H9 (cell line): Measurements from ENCODE around the gene NPAS3. TPM values are rescaled to one million over a fixed set of nuclear protein-coding genes. Genes with fewer than 3 reads are reported as not detected.

Source experiments
- DNase-seq: peaks from one replicate; pipeline ENCODE4 v3.0.0-alpha.2; 2017
- H2AFZ ChIP-seq: one replicate; pipeline ENCODE4 v1.6.1; 2013; ENCODE audit warnings: mild to moderate bottlenecking, low read length, control low read depth, moderate library complexity
- H2AK5ac ChIP-seq: 2 replicates; pipeline ENCODE4 v1.6.1; 2013; ENCODE audit warnings: low read length, control low read depth, mixed read lengths; ENCODE audit not compliant: insufficient read length
- H2BK120ac ChIP-seq: one replicate; pipeline ENCODE4 v1.6.1; 2013; ENCODE audit warnings: low read depth, mild to moderate bottlenecking, low read length, control low read depth, inconsistent platforms; ENCODE audit not compliant: poor library complexity, severe bottlenecking
- H2BK12ac ChIP-seq: 2 replicates; pipeline ENCODE4 v1.6.1; 2013; ENCODE audit warnings: low read length, control low read depth, mixed read lengths, low read depth; ENCODE audit not compliant: insufficient read length
- H2BK15ac ChIP-seq: 2 replicates; pipeline ENCODE4 v1.6.1; 2013; ENCODE audit warnings: low read depth, low read length, control low read depth
- H2BK20ac ChIP-seq: one replicate; pipeline ENCODE4 v1.6.1; 2013; ENCODE audit warnings: low read depth, mild to moderate bottlenecking, low read length, control low read depth, inconsistent platforms; ENCODE audit not compliant: poor library complexity, severe bottlenecking
- H2BK5ac ChIP-seq: 2 replicates; pipeline ENCODE4 v1.6.1; 2013; ENCODE audit warnings: low read length, control low read depth, mixed read lengths; ENCODE audit not compliant: insufficient read length
- H3K14ac ChIP-seq: 2 replicates; pipeline ENCODE4 v1.6.1; 2013; ENCODE audit warnings: low read length, control low read depth; ENCODE audit not compliant: insufficient read depth
- H3K18ac ChIP-seq: 2 replicates; pipeline ENCODE4 v1.6.1; 2013; ENCODE audit warnings: low read depth, mild to moderate bottlenecking, mixed read lengths, low read length, control low read depth; ENCODE audit not compliant: insufficient read length
- H3K23ac ChIP-seq: 2 replicates; pipeline ENCODE4 v1.6.1; 2013; ENCODE audit warnings: low read length, control low read depth, mixed read lengths, low read depth; ENCODE audit not compliant: insufficient read length
- H3K23me2 ChIP-seq: 2 replicates; pipeline ENCODE4 v1.6.1; 2013; ENCODE audit warnings: low read depth, mild to moderate bottlenecking, mixed read lengths, low read length, control low read depth; ENCODE audit not compliant: insufficient read length, poor library complexity, severe bottlenecking
- H3K27ac ChIP-seq: 2 replicates; pipeline ENCODE4 v1.5.1; 2013; ENCODE audit warnings: low read length, control low read depth, mixed read lengths, low read depth; ENCODE audit not compliant: insufficient read length
- H3K27me3 ChIP-seq: 2 replicates; pipeline ENCODE4 v1.6.1; 2013; ENCODE audit warnings: low read length, control low read depth, inconsistent platforms; ENCODE audit not compliant: insufficient read depth
- H3K4ac ChIP-seq: 2 replicates; pipeline ENCODE4 v1.6.1; 2013; ENCODE audit warnings: low read depth, mild to moderate bottlenecking, control low read depth, inconsistent platforms, low read length, moderate library complexity
- H3K4me1 ChIP-seq: 2 replicates; pipeline ENCODE4 v1.6.1; 2013; ENCODE audit warnings: low read length, control low read depth, inconsistent platforms; ENCODE audit not compliant: insufficient read depth
- H3K4me2 ChIP-seq: 2 replicates; pipeline ENCODE4 v1.6.1; 2013; ENCODE audit warnings: low read length, control low read depth, mixed read lengths; ENCODE audit not compliant: insufficient read length, insufficient read depth
- H3K56ac ChIP-seq: 2 replicates; pipeline ENCODE4 v1.6.1; 2013; ENCODE audit warnings: low read depth, mild to moderate bottlenecking, mixed read lengths, low read length, control low read depth; ENCODE audit not compliant: insufficient read length
- H3K79me1 ChIP-seq: 2 replicates; pipeline ENCODE4 v1.6.1; 2013; ENCODE audit warnings: low read depth, mild to moderate bottlenecking, moderate library complexity, low read length, control low read depth, inconsistent platforms; ENCODE audit not compliant: insufficient read depth, poor library complexity, severe bottlenecking
- H3K79me2 ChIP-seq: 2 replicates; pipeline ENCODE4 v1.6.1; 2013; ENCODE audit warnings: low read length, control low read depth, inconsistent platforms; ENCODE audit not compliant: insufficient read depth
- H3K9ac ChIP-seq: 2 replicates; pipeline ENCODE4 v1.6.1; 2013; ENCODE audit warnings: low read length, control low read depth, mixed read lengths; ENCODE audit not compliant: insufficient read length; ENCODE audit errors: extremely low read depth
- H3K9me3 ChIP-seq: one replicate; pipeline ENCODE4 v1.6.1; 2013; ENCODE audit warnings: low read depth, low read length, inconsistent platforms; ENCODE audit not compliant: control insufficient read depth
- H3T11ph ChIP-seq: one replicate; pipeline ENCODE4 v1.6.1; 2013; ENCODE audit warnings: mild to moderate bottlenecking, low read length, control low read depth, inconsistent platforms
- H4K20me1 ChIP-seq: one replicate; pipeline ENCODE4 v1.6.1; 2013; ENCODE audit not compliant: control insufficient read depth, insufficient read length, insufficient read depth
- H4K5ac ChIP-seq: 2 replicates; pipeline ENCODE4 v1.6.1; 2013; ENCODE audit warnings: low read depth, mild to moderate bottlenecking, mixed read lengths, low read length, control low read depth; ENCODE audit not compliant: insufficient read length
- H4K8ac ChIP-seq: replicated peaks from 2 replicates; pipeline ENCODE4 v1.6.1; 2013; ENCODE audit warnings: low read length, control low read depth, mixed read lengths, low read depth; ENCODE audit not compliant: insufficient read length
- H4K91ac ChIP-seq: 2 replicates; pipeline ENCODE4 v1.6.1; 2013; ENCODE audit warnings: low read depth, mild to moderate bottlenecking, moderate library complexity, mixed read lengths, low read length, control low read depth; ENCODE audit not compliant: insufficient read length
- H3K27ac Mint-ChIP-seq, 3 experiments: 2 replicates in 2 of 3; 3 replicates in 1 of 3; pipeline ENCODE4 v1.8.0; 2020 to 2021; ENCODE audit warnings: mixed read lengths in 3 of 3, mild to moderate bottlenecking in 1 of 3, moderate library complexity in 1 of 3
- H3K27me3 Mint-ChIP-seq: 2 replicates; pipeline ENCODE4 v1.8.0; 2021; ENCODE audit warnings: low read depth, mild to moderate bottlenecking, moderate library complexity, mixed read lengths
- H3K36me3 Mint-ChIP-seq, 3 experiments: 2 replicates in 2 of 3; 3 replicates in 1 of 3; pipeline ENCODE4 v1.8.0; 2020 to 2021; ENCODE audit warnings: low read depth in 3 of 3, mixed read lengths in 3 of 3; ENCODE audit not compliant: insufficient read depth in 1 of 3
- H3K4me1 Mint-ChIP-seq, 2 experiments: 2 replicates each; pipeline ENCODE4 v1.8.0; 2020; ENCODE audit warnings: mixed read lengths in 2 of 2
- H3K4me3 Mint-ChIP-seq, 2 experiments: 2 replicates in 1 of 2; 3 replicates in 1 of 2; pipeline ENCODE4 v1.8.0; 2020 to 2021; ENCODE audit warnings: mild to moderate bottlenecking in 2 of 2, mixed read lengths in 2 of 2, moderate library complexity in 1 of 2
- H3K9me3 Mint-ChIP-seq, 2 experiments: 2 replicates in 1 of 2; 3 replicates in 1 of 2; pipeline ENCODE4 v1.8.0; 2020; ENCODE audit warnings: mild to moderate bottlenecking in 2 of 2, mixed read lengths in 2 of 2, moderate library complexity in 1 of 2
- WGBS: extraction: QIAGEN DNeasy Blood & Tissue Kit; methylation state at CpG from one replicate; pipeline ENCODE4 v1.1.7; 2013; ENCODE audit warnings: missing lambda C conversion rate, low lambda C conversion rate, mixed read lengths; ENCODE audit not compliant: insufficient read length; ENCODE audit errors: extremely low coverage; 5-methylcytosine and 5-hydroxymethylcytosine counted together
- total RNA-seq: library from RNA; stranded (reverse); gene quantifications from 2 replicates; pipeline ENCODE4 v1.2.1, GENCODE V29; 2021
- TF ChIP-seq, protein P1 (sequence below): fragments of 200-600 bp; sonication (generic); conservative IDR thresholded peaks from 3 replicates; pipeline ENCODE4 v1.8.0; 2021; ENCODE audit warnings: antibody characterized with exemption, mild to moderate bottlenecking

Gene NPAS3
- total RNA-seq, 1 experiment from 2014 or later, result 0.17 TPM

DNA sequence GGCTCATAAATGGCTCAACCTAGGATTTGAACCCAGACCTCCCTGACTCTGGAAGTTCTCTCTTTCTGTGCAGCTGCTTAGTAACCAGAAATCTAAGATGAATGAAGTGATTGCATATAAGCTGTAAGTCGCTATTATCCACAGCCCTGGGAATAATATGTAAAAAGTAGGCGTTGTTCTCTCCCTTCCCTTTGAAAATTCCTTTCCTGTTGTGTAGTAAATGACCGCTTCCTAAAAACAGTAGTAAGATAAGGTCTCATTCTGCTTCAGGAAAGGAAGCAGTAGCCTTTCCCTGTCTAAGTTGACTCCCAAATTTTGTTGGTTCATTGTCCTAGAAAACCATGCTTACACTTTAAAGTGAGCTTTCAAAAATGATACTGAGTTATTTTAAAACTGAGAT, 593.9 kb downstream of the NPAS3 start:
- no peaks in the 10 kb centered on the region for H3K9me3 Mint-ChIP-seq
- no peak overlapping the region for H3K4me2 ChIP-seq
- no peak overlapping the region for H3K23ac ChIP-seq
- no peak overlapping the region for H3K27ac ChIP-seq
- no peak overlapping the region for H3K4me3 Mint-ChIP-seq
- no peak overlapping the region for H3K4ac ChIP-seq
- no CpG with 5 or more reads among the region's 3 CpGs for WGBS
- no peaks in the 10 kb centered on the region; the same call in 1 of the 2 replicates for H3K27me3 ChIP-seq
- H3K79me2 ChIP-seq, result no peaks in the 10 kb centered on the region
- no peaks in the 10 kb centered on the region for H3K23me2 ChIP-seq
- H3K14ac ChIP-seq, result no peak overlapping the region
- no peak overlapping the region for H3K18ac ChIP-seq
- H4K20me1 ChIP-seq, result no peaks in the 10 kb centered on the region
- no peaks in the 10 kb centered on the region for H3K27me3 Mint-ChIP-seq
- no peak overlapping the region for H4K5ac ChIP-seq
- H3K27ac Mint-ChIP-seq, result no peak overlapping the region; a peak in 1 of 7 replicates
- H2BK12ac ChIP-seq, result no peak overlapping the region
- no peak overlapping the region for H2BK20ac ChIP-seq
- no peak overlapping the region for H4K91ac ChIP-seq
- H2AFZ ChIP-seq, result no peak overlapping the region
- H3K9ac ChIP-seq, result no peak overlapping the region
- H3K4me1 ChIP-seq, result no peaks in the 10 kb centered on the region
- H3K9me3 ChIP-seq, result no peaks in the 10 kb centered on the region
- no peak overlapping the region for H2BK15ac ChIP-seq
- TF ChIP-seq, protein P1, sequence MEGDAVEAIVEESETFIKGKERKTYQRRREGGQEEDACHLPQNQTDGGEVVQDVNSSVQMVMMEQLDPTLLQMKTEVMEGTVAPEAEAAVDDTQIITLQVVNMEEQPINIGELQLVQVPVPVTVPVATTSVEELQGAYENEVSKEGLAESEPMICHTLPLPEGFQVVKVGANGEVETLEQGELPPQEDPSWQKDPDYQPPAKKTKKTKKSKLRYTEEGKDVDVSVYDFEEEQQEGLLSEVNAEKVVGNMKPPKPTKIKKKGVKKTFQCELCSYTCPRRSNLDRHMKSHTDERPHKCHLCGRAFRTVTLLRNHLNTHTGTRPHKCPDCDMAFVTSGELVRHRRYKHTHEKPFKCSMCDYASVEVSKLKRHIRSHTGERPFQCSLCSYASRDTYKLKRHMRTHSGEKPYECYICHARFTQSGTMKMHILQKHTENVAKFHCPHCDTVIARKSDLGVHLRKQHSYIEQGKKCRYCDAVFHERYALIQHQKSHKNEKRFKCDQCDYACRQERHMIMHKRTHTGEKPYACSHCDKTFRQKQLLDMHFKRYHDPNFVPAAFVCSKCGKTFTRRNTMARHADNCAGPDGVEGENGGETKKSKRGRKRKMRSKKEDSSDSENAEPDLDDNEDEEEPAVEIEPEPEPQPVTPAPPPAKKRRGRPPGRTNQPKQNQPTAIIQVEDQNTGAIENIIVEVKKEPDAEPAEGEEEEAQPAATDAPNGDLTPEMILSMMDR, result no peak
- no peak for DNase-seq
- H3K36me3 Mint-ChIP-seq, result no peaks in the 10 kb centered on the region
- H4K8ac ChIP-seq, result no peak overlapping the region
- no peak overlapping the region for H2BK120ac ChIP-seq
- no peaks in the 10 kb centered on the region for H3K79me1 ChIP-seq
- H3T11ph ChIP-seq, result no peak overlapping the region
- no peak overlapping the region for H2AK5ac ChIP-seq
- no peak overlapping the region for H2BK5ac ChIP-seq
- H3K56ac ChIP-seq, result no peak overlapping the region
- H3K4me1 Mint-ChIP-seq, result peaks cover 3 to 4% of the 10 kb centered on the region in 2 experiments; a peak in 3 of 4 replicates
